HepG2 (cell line): ENCODE measurements around the gene ARL3. TPM values are rescaled to one million over a fixed set of nuclear protein-coding genes. Genes with fewer than 3 reads are reported as not detected.

Source experiments
- AHR ChIP-seq: IDR thresholded peaks from 2 replicates; pipeline ENCODE4 v1.6.1; 2018; ENCODE audit warnings: missing genetic modification reagents, missing compliant biosample characterization
- ATF2 ChIP-seq: sonication (generic); formaldehyde crosslinking; IDR thresholded peaks from 2 replicates; pipeline ENCODE4 v1.4.0; 2020; ENCODE audit warnings: missing genetic modification reagents
- BCL3 ChIP-seq: sonication (generic); formaldehyde crosslinking; IDR thresholded peaks from 2 replicates; pipeline ENCODE4 v1.5.1; 2020; ENCODE audit warnings: mild to moderate bottlenecking, missing genetic modification reagents, moderate library complexity
- CENPBD1 ChIP-seq: sonication (generic); formaldehyde crosslinking; IDR thresholded peaks from 2 replicates; pipeline ENCODE4 v1.8.0; 2022; ENCODE audit warnings: missing genetic modification reagents, low read depth, mild to moderate bottlenecking, borderline replicate concordance
- CREB1 ChIP-seq, 2 experiments: fragments of 450-650 bp in 1 of 2; IDR thresholded peaks; 2 replicates each; pipeline ENCODE4 v1.6.1; 2016 to 2017; ENCODE audit warnings: control low read depth in 1 of 2, mild to moderate bottlenecking in 1 of 2, missing compliant biosample characterization in 1 of 2, missing genetic modification characterization in 1 of 2
- DMTF1 ChIP-seq: sonication (generic); formaldehyde crosslinking; IDR thresholded peaks from 2 replicates; pipeline ENCODE4 v1.4.0; 2020; ENCODE audit warnings: mild to moderate bottlenecking, missing genetic modification reagents
- HMGXB3 ChIP-seq: sonication (generic); formaldehyde crosslinking; IDR thresholded peaks from 2 replicates; pipeline ENCODE4 v1.4.0; 2020; ENCODE audit warnings: missing genetic modification reagents, borderline replicate concordance
- IKZF4 ChIP-seq: sonication (generic); formaldehyde crosslinking; IDR thresholded peaks from 2 replicates; pipeline ENCODE4 v1.5.1; 2020; ENCODE audit warnings: borderline replicate concordance, mild to moderate bottlenecking, low read depth, missing genetic modification reagents; ENCODE audit errors: not compliant biosample characterization
- MYNN ChIP-seq: sonication (generic); formaldehyde crosslinking; IDR thresholded peaks from 2 replicates; pipeline ENCODE4 v1.4.0; 2020; ENCODE audit warnings: mild to moderate bottlenecking, low read depth, missing genetic modification reagents
- NFYB ChIP-seq: sonication (generic); formaldehyde crosslinking; IDR thresholded peaks from 2 replicates; pipeline ENCODE4 v1.4.0; 2020; ENCODE audit warnings: missing genetic modification reagents
- SP1 ChIP-seq, 2 experiments: fragments of 450-650 bp in 1 of 2; sonication (generic) in 1 of 2; formaldehyde crosslinking in 1 of 2; IDR thresholded peaks; 2 replicates each; pipeline versions ENCODE4 v1.4.0 to v1.6.1; 2016 to 2020; ENCODE audit warnings: missing genetic modification reagents in 1 of 2
- ZBTB38 ChIP-seq: sonication (generic); formaldehyde crosslinking; IDR thresholded peaks from 2 replicates; pipeline ENCODE4 v1.5.1; 2020; ENCODE audit warnings: mild to moderate bottlenecking, missing genetic modification reagents
- ZBTB8A ChIP-seq: sonication (generic); formaldehyde crosslinking; IDR thresholded peaks from 2 replicates; pipeline ENCODE4 v1.4.0; 2020; ENCODE audit warnings: mild to moderate bottlenecking, low read depth, missing genetic modification reagents, borderline replicate concordance
- ZNF724P ChIP-seq: sonication (generic); formaldehyde crosslinking; IDR thresholded peaks from 2 replicates; pipeline ENCODE4 v1.8.0; 2022; ENCODE audit warnings: missing genetic modification reagents, borderline replicate concordance
- ZNF782 ChIP-seq: sonication (generic); formaldehyde crosslinking; IDR thresholded peaks from 2 replicates; pipeline ENCODE4 v1.4.0; 2020; ENCODE audit warnings: missing genetic modification reagents, mild to moderate bottlenecking, borderline replicate concordance
- polyA plus RNA-seq, 8 experiments: library from polyadenylated mRNA; depleted of rRNA in 3 of 8; stranded (reverse) in 7 of 8; unstranded in 1 of 8; fragments of >200 nt; fragmentation: Illumina TruSeq in 4 of 8; extraction: Trizol in 4 of 8; gene quantifications; 2 replicates each; pipeline versions ENCODE4 v1.2.1 to v1.2.3, GENCODE V29; 2011 to 2016; ENCODE audit warnings: low read depth in 4 of 8, missing spikeins in 1 of 8, mixed read lengths in 1 of 8; ENCODE audit not compliant: insufficient read depth in 1 of 8
- total RNA-seq, 5 experiments: library from RNA; depleted of rRNA; stranded (reverse); fragments of >200 nt; fragmentation: Illumina TruSeq; extraction: Trizol; gene quantifications; 2 replicates each; pipeline ENCODE4 v1.2.3, GENCODE V29; 2016; ENCODE audit warnings: low read depth in 1 of 5

ARL3 gene
- total and polyA plus RNA-seq, 2 of the 13 experiments (the other 11 are each of a cell fraction or from before 2014, with no cell fraction given), result 5.2 to 6.6 TPM

- TF ChIP-seq HMGXB3 (peak; percentile 78; the same call in 1 of the 2 replicates), IKZF4 (peak; percentile 95), ZBTB38 (peak; percentile 78), ZNF724P (CRISPR knock-in tag) (peak; percentile 83; the same call in 1 of the 2 replicates), CREB1 (IDR thresholded peaks at IDR 0.05) (peak; percentile 5; the same call in 1 of the 2 replicates), CREB1 (CRISPR knock-in tag; IDR thresholded peaks at IDR 0.05) (no peak), ZNF782 (peak; percentile 78), AHR (CRISPR knock-in tag) (0 out of 2 replicates have a peak, but pooled peaks have one; percentile 71), ZBTB8A (CRISPR knock-in tag) (no peak), DMTF1 (CRISPR knock-in tag) (no peak; the same call in 1 of the 2 replicates), MYNN (CRISPR knock-in tag) (no peak; the same call in 1 of the 2 replicates), NFYB (peak; percentile 9; the same call in 1 of the 2 replicates), BCL3 (CRISPR knock-in tag) (peak; percentile 85), CENPBD1 (CRISPR knock-in tag) (peak; percentile 42; the same call in 1 of the 2 replicates), SP1 (IDR thresholded peaks at IDR 0.05) (no peak), SP1 (CRISPR knock-in tag; IDR thresholded peaks at IDR 0.05) (no peak; the same call in 1 of the 2 replicates), ATF2 (CRISPR knock-in tag) (peak; percentile 54; the same call in 1 of the 2 replicates)
Measured at GRCh38 chr10:102644646-102645387, 69.4 kb downstream of the ARL3 start (continued).
